HG03521 (cell line): ENCODE measurements around the gene MAD2L1BP.

Source experiments
- ATAC-seq: cut with Tn5 transposase; IDR thresholded peaks from one replicate; pipeline ENCODE4 v1.9.1; 2021; ENCODE audit warnings: mild to moderate bottlenecking, moderate library complexity; ENCODE audit not compliant: unreplicated experiment

The MAD2L1BP gene

DNA sequence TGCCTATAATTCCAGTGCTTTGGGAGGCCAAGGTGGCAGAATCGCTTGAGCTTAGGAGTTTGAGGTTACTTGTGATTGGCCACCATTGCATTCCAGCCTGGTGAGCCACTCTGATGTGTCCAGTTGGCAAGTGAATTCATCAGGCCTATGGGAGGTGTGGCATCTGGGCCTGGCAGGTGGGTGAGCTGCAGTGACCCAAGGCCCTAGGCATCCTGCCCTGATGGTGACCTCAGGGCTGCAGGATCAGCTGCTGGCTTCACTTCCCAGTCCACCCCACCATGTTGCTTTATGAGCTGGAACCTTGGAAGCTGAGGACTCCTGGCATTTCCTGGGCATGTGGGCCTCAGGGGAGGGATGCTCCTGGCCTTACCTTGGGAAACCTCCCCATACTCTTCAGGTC lies 29.7 kb downstream of the MAD2L1BP start:
- no peak for ATAC-seq

DNA sequence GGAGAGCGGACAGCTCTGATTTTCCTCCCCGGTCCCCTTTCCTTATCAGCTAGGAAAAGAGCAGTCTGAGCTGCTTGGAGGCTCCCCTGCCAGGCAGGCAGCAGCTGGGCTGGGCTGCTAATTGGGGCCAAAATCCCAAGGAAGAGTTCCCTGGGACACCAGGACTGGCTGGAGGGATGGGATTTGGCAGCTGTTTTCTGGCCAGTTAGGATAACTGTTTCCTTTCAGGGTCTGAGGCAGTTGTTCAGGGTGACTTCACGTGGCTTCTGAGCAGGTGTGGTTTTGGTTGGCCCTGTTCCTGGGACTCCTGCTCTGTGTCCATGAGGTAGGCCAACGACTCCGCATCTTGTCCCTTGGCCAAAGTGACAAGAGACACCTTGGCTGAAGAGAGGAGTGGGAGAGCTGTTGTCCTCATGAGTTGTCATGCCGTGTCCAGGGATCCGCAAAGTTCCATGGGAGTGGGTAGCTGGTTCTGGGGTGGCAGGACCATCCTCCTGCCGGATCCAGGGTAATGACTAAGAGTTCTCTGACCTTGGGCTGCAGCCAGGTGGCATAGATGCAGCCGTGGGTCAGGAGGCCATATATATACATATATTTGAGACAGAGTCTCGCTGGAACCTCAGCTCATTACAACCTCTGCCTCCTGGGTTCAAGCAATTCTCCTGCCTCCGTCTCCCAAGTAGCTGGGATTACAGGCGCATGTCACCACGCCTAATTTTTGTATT lies 30.7 kb downstream of the MAD2L1BP start:
- no peak for ATAC-seq

DNA sequence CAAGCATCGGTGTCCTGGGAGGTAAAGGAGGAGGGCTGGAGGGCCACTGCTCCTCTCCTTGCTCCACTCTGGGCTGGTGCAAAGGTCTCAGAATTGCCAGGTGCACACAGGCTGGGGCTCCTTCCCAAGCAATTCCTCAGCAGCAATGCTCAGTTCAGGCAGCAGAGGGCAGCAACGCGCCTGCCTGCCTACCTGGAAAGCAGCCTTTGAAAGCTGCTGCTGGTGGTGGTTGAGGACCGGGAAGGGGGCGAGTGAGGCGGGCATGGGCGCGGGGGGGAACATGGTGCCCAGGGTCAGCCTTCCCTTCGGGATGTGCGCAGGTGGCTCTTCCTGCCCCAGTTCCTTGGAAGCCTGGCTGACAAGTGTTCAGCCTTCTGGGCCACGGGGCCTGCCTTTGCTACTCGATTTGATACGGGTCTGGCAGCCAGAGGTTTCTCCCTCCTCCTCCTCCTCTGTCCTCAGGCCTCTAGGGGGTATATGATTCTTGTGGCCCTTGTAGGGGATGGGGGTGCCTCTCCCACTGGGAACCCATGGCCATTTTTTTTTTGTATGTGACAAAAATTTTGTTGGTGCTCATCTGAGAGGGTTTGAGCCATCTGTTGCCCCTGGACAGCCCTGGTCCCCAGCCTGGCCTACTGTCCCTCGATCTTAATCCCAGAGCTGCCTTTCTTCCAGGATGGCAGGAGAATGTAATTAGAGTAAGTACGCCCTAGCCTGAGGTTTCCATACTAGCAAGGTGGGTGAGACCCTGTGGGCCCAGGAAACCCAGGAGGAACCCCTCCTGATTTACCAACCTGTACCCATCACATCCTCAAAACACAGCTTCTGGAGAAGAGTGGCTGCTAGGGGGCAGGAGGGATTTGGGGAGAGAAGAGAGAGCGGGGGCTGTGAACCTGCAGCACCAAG lies 31.9 kb downstream of the MAD2L1BP start:
- no peak for ATAC-seq

DNA sequence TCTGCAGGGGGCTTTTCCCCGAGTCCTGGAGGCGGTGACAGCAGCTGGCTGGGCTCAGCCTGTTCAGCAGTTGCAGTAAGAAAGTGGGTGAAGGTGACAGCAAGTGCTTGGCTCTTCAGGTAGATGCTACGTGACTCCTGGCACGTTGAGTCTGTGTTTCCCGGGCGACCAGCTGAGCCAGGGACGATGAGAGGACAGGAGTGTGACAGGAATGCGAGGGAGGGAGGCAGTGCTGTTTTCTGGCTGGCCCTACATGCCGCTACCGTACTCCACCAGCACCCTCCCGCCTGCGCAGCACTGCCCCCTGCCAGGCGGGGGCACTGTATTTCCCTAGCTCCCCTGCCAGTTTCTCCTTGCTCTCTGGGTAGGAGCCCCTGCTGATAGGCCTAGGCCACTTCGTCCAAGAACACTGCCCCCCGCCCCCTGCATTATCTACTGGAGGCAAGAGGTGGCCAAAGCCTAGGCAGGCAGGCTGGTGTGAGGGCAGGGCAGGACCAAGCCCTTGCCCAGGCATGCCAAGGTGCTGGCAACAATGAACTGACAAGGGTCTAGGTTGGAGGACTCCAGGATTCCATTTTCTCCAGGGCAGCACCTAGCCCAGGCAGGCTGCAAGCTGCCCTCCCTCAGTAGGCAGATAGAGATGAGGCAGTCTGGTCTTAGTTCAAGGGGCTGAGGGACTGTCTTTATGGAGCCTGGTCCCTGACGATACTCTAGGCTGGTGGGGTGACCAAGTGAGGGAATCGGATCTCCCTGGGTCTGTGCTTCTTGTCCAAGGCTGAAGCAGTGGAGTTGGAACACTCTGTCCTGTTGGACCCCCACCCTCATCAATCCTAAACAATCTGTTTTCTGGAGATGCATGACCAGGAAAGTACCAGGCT lies 32.8 kb downstream of the MAD2L1BP start:
- ATAC-seq: peak; percentile 41

DNA sequence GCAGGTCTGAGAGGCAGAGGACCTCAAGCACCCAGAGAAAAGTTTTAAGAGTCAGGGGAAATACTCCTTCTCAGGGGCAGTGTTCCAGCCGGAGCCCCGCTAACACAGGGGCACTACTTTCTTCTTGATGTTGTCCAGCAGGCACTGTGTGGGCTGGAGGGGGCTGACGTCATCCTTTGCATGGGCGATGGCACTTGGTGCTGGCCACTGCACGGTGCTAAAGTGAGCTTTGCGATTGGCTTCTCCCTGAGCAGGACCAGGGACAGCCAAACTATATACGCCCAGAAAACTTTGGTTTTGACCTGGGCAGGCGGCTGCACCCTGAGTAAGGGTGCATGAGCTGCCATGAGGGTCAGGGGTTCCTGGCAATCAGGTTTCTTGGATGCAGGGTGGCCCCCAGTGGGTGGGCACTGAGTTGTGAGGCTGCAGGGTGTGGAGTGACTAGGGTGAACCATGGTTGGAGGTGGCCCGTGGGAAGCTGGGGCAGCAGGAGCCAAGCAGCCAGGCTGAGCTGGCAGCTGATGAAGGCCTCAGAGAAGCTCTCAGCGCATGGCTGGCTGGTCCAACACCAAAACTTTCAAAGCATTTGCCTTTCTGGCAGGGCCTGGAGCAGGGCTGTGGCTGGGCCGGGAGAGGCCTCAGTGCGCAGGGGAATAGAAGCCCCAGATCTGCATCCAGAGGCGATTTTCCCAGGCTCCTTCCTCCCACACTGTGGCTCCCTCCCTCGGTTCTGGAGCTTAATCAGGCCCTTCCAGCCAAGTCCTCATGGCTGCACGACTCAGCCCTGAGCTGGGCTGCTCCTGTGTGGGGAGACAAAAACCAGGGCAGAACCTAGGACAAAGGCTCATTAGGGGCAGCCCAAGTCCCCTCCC lies 33.6 kb downstream of the MAD2L1BP start:
- no peak for ATAC-seq

DNA sequence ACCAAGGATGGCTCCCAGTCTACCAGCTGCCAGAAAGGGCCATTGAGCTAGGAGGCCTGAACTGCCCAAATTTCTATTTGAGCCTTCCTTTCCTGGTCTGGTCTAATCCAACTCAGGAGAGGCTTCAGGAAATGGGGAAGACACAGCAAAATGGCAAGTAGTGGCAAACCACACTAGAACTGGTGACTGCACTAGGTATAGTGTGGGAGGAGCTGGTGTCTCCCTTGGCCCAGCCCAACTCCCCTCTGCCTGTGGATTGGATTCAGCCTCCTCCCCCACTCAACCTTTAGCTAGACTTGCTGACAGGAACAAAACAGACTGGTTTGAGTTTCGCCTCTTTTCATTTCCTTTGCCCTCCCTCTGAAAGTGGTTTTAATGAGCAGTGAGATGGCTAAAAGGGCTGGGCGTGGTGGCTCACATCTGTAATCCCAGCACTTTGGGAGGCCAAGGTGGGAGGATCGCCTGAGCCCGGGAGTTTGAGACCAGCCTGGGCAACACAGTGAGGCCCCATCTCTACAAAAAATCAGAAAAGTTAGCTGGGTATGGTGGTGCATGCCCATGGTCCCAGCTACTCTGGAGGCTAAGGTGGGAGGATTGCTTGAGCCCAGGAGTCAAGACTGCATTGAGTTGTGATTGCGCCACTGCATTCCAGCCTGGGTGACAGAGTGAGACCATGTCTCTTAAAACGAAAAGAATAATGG lies 34.4 kb downstream of the MAD2L1BP start:
- ATAC-seq: no peak

DNA sequence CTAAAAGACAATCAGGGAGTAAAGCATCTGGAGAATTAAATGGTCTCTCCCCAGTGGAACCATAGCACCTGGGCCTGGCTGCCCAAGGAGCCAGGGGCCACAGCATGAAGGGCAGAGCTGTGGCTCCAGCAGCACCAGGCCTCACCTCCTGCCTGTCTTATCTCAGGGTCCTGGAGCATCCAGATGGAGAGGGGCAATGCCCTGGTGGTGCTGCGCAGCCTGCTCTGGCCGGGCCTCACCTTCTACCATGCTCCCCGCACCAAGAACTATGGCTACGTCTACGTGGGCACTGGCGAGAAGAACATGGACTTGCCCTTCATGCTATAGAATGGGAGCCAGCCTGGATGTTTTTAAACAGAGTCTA lies 35.0 kb downstream of the MAD2L1BP start:
- ATAC-seq: no peak

DNA sequence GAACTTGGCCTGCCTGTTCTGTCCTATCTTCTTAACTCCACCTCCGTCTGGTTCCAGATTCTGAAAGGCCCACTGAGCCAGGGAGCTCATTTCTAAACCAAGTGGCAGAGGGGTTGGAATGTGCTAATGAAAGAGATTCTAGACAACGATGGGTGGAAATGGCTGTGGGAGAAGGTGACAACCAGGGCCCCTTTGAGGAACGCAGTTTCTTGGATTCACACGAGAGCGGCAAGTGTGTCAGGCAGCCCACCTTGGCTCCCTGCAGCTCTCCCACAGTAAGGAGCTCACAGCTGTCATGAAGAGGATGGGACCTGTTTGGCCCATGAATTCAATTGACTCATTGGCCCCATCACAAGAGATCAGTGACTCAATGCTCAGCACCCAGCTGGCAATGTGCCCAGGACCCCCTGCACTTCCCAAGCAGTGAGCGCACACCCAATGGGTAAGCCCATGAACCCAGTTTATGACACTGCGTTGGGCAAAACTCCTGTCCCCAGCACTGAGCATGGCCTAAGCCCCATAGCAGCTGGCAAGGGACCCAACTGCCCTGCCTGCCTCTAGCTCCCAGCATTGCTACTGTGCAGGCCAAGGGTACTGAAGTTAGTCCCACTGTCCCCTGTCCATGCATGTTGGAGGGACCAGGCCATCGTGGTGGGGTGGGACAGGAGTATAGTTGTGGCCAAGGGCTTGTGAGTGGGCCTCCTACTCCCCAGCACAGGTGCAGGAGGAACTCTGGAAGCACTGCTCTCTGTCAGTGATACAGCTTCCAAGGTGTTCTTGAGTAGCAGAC lies 35.6 kb downstream of the MAD2L1BP start:
- no peak for ATAC-seq

DNA sequence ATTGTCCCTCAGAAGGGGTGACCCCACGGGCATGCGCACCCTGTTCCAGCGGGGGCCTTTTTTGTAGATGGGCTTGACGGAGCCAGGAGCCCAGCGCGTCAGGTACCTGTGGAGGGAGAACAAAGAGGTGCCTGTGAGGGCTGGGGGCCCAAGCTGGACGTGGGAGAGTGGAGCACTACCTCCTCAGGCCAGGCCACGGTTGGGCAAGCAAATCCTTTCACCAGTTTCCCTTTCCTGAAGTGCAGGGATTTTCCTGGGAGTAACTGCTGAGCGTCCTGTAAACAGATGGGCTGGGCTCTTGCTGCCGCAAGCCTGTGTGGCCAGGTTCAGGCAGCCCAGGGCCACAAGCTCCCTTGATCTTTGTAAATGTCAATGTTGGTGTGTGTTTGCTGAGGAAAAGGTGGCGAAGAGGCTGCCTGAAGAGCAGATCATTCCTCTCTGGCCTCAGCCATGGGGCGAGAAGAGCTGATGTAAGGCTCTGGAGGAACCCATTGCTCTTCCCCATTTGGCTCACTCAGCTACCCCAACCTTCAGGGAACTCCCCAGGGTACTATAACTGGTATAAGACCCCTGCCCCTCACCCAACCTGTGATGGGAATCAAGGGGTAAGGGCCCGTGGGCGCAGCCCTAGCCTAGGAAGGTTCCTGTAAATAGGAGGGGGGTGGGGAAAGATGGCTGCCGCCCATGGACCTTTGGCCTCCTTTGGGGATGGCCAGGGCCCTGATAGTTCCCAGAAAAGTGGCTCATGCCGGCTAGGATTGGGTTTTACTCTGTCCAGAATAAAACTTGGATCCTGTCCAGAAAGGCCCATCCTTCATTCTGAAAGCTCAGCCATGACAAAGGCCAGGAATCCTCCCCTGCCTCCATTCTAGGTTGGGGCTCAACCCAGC lies 36.4 kb downstream of the MAD2L1BP start:
- ATAC-seq: no peak

DNA sequence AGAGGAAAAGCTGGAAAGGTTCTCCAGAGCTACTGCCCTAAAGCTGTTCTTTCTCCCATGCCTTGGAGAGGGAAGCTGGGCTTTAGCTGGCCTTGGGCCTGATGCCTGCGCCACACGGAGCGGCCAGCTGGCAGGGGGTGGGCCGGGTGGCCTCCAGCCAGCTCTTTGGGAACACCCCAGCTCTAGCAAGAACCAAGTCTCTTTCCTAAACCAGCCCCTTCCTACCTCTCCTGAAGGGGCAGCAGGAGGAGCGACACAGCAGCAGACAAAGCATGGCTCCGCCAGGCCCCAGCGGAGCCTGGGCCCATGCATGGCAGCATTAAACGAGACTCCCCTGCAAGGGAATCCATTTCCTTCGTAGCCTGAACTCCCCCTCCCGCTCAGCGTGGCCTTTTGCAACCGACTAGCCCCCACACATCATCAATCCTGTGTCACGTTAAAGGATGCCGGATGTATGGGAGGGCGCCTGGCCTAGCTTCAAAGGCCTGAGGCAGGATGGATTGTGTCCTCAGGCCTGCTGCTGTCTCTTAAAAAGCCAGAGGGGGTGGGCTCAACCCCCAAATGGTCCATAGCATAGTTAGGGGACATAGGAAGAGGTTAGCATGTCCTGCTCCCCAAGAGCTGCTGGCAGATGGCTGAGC lies 37.9 kb downstream of the MAD2L1BP start:
- ATAC-seq: no peak

DNA sequence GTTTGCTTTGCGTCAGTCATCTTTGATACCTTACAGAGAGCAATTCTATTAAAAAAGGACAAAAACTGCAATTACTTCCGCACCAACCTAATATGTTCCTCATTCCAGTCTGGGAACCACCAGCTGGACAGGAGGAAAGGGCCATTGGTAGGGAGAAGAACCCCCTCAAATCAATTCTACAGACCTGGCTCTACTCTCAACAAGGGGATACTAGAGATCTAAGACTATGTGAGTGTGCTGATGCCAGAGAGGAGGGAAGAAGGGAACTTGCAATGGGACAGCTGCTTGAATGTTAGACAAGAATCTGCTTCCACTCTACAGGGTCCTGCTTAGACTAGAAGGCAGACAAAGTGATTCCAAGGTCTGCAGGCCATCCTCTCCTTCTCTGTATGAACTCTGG lies 38.7 kb downstream of the MAD2L1BP start:
- ATAC-seq: no peak

DNA sequence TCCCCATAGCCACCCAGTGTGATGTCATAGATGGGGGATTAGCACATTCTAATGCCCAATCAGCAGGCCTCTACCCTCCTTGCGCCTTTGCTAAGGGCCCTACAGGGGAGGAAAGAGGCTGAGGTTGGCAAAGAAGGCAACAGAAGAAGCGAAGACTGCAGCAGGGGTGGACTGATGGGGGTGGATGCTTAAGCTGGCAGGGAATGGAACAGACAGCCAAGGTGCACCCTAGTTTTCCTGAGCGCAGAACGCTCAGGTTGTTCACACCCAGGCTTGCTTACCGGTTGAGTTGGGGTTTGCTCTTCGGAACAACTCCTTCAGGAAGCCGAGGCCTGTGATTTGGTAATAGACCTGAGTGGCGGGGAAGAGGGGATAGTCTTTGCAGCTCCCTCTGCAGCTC lies 39.3 kb downstream of the MAD2L1BP start:
- ATAC-seq: no peak

DNA sequence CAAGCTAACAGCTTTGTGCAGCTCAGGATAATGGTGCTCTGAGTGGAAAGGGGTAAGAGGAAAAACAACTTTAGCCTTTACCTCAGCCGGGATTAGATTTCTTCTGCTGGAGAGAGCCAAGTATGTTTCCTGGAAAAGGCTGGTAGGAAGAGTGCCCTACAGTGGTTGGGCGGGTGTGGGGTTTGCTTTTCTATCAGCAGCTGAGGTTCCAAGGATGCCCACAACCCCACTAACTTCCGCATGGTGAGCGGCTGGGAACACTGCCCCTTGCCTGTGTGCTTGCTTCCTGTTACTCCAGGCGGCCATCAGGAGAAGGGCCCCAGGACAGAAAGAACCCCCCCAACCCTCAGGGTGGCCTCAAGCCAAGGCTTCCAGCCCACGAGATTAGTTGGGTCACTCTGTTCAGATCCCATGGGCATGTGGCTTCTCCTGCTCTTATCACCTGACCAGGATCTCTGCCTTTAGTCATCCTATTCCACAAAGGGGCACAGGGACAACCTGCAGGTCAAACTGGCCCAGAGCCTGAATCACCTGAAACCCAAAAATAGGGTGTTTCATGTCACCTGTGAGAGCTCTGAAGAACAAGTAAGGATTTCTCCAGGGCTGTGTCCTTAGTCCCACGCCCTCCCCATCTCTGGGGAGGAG lies 41.4 kb downstream of the MAD2L1BP start:
- ATAC-seq: no peak

DNA sequence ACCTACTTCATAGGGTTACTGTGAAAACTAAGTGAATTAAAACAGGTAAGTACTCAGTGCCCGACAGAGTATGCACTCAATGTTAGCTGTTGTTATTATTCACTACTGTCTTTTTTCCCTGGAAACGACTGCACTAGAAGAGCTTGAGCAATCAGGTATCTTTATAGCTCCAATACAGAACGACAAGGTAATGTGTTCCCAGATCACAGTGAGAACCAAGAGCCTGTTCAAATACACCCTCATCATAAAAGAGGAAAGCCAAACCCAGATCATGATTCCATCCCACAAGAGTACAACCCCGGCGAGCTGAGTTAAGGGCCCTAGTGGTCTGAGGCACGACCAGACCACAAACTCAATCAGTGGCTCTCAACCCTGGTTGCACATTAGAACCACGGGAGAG lies 42.1 kb downstream of the MAD2L1BP start:
- no peak for ATAC-seq

DNA sequence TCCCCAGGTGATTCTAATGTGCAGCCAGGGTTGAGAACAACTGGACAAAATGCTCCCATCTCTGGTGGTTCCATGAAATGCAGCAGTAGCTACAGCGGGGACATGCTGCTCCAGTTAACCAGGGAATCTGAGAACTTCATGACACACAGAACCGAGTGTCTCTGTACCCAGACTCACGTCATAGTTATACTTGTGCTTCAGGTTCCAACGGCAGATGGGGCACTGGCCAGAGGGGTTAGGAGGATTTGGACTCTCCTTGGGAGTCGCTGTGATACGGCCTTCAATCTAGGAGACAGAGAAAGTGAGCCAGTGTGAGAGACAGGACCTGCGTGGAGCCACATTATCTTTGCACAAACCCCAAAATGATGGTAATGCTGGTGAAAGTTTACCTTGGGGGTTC lies 42.7 kb downstream of the MAD2L1BP start:
- ATAC-seq: no peak

DNA sequence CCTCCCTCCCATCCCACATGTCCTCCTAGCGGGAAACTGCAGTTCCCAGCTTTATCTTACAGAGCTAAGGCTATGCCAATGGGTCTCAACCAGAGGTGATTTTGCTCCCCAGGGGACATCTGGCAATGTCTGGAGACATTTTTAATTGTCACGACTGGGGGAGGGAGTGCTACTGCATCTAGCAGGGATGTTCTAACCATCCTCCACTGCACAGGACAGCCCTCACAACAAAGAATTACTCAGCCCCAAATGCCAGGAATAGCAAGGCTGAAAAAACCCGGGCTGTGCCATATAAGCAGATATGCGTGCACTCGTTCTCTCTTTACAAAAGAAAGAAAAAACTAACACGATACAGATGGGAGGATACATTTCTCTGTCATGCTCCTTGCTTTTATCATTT lies 43.4 kb downstream of the MAD2L1BP start:
- no peak for ATAC-seq
